GM13977 (cell line): ENCODE results near the gene KASH5.
A peak's percentile ranks its signal among the peaks of the same experiment; 100 is the strongest.

ENCODE experiments used
- DNase-seq: peaks from one replicate; pipeline ENCODE4 v3.0.0; 2012; ENCODE audit warnings: low spot score
- CTCF ChIP-seq: IDR thresholded peaks from 2 replicates; pipeline ENCODE4 v1.5.1; 2012; ENCODE audit warnings: mild to moderate bottlenecking, control low read depth; ENCODE audit not compliant: insufficient read depth; ENCODE audit errors: extremely low read depth, missing control alignments
- in situ Hi-C: fragments of 300-500 bp; cut with MboI; formaldehyde crosslinking; loops from one replicate; pipeline ENCODE4 v1.12.0; 2022; ENCODE audit warnings: low sequenced_read_pairs, low pct_unique_long_range_greater_than_20kb, mixed read lengths, inconsistent platforms; ENCODE audit not compliant: unreplicated experiment

The KASH5 gene

GRCh38 chr19:49355909-49356353 lies 32.1 kb upstream of the KASH5 start:
- in situ Hi-C loops, result no loop called here
- TF ChIP-seq CTCF, result no peak
- DNase-seq, result peak; percentile 8

- in situ Hi-C loops, result no loop called here
- no peak for TF ChIP-seq CTCF
- peak; percentile 8 for DNase-seq
Observed at GRCh38 chr19:49356382-49356781, 31.7 kb upstream of the KASH5 start.

GRCh38 chr19:49357186-49357585 lies 30.9 kb upstream of the KASH5 start:
- in situ Hi-C loops, result no loop called here
- TF ChIP-seq CTCF, result no peak
- peak; percentile 11 for DNase-seq

- TF ChIP-seq CTCF, result no peak
- in situ Hi-C loops, result no loop called here
- DNase-seq, result peak; percentile 47
Observed at GRCh38 chr19:49359851-49360820, 27.9 kb upstream of the KASH5 start.

- DNase-seq, result peak; percentile 45
- in situ Hi-C loops, result no loop called here
- no peak for TF ChIP-seq CTCF
Observed at GRCh38 chr19:49361438-49362047, 26.5 kb upstream of the KASH5 start.

GRCh38 chr19:49362048-49362928 lies 25.8 kb upstream of the KASH5 start, which contains the start of gene TEAD2:
Gene TEAD2 (minus strand): TSS chr19:49362416. CDS start chr19:49360075, 2,341 bp downstream.
- DNase-seq, result peak; percentile 56
- in situ Hi-C loops, result no loop called here
- no peak for TF ChIP-seq CTCF
